GM21576 (cell line): ENCODE measurements around the gene GRK4.

Source experiments
- ATAC-seq: cut with Tn5 transposase; IDR thresholded peaks from one replicate; pipeline ENCODE4 v1.9.1; 2021; ENCODE audit warnings: mild to moderate bottlenecking, moderate library complexity; ENCODE audit not compliant: unreplicated experiment

The GRK4 gene

GRCh38 chr4:3010998-3011397, 47.6 kb downstream of the GRK4 start:
- ATAC-seq, result no peak

GRCh38 chr4:3011456-3012220, 48.3 kb downstream of the GRK4 start:
- ATAC-seq, result no peak

GRCh38 chr4:3013323-3013722, 50.0 kb downstream of the GRK4 start:
- ATAC-seq, result peak; percentile 8

GRCh38 chr4:3013839-3014350, 50.5 kb downstream of the GRK4 start:
- ATAC-seq, result peak; percentile 74

GRCh38 chr4:3016961-3017360, 53.6 kb downstream of the GRK4 start:
- ATAC-seq, result no peak

GRCh38 chr4:3017504-3017903, 54.1 kb downstream of the GRK4 start:
- ATAC-seq, result no peak

DNA sequence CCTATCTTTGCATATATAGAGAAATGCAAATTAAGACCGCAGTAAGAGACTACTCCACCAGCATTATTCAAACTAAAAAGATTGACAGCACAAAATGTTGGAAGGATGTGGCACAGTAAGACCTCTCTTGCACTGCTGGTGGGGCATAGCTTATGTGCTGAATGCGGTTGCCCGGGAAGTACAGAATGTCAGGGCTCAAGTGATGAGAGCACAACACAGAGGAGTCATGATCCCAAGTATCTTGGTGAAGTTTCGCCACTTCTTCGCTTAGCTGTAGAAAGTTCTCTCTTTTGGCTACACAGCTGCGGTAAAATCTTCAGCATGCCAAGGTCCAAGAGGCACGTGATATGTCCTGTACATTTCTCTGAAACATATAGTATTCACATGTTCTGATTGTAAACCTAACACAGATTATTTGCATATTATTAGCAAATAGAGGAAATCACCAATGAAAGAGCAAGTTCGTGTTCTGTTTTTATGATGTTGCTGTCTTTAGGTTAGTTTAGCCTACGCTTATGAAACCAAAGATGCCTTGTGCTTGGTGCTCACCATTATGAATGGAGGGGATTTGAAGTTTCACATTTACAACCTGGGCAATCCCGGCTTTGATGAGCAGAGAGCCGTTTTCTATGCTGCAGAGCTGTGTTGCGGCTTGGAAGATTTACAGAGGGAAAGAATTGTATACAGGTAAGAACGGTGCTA, 55.9 kb downstream of the GRK4 start:
- ATAC-seq, result no peak

GRCh38 chr4:3021127-3021526, 57.8 kb downstream of the GRK4 start:
- ATAC-seq, result no peak

GRCh38 chr4:3021627-3022026, 58.3 kb downstream of the GRK4 start:
- no peak for ATAC-seq

- no peak for ATAC-seq
Observed at GRCh38 chr4:3022112-3022511, 58.7 kb downstream of the GRK4 start.

- no peak for ATAC-seq
Observed at GRCh38 chr4:3022651-3023050, 59.3 kb downstream of the GRK4 start.

GRCh38 chr4:3025881-3026280, 62.5 kb downstream of the GRK4 start:
- no peak for ATAC-seq

DNA sequence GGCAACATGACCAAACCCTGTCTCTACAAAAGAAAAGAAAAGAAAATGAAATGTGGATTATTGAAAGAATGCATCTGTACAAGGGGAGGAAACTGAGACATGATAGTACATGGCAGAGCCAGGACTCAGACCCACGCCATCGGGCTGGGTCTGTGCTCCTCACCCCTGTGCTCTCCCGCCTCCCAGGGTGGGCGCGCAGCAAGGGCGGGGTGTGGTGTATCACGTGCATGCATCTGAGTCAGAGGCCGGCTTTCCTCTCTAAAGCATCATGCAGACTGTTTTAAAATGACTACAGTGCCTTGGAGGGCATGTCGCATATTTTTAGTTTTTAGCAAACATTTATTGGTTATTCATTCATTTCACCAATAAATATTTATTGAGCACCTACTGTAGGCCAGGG, 63.2 kb downstream of the GRK4 start:
- ATAC-seq, result no peak

- no peak for ATAC-seq
Observed at GRCh38 chr4:3029464-3029863, 66.1 kb downstream of the GRK4 start.

DNA sequence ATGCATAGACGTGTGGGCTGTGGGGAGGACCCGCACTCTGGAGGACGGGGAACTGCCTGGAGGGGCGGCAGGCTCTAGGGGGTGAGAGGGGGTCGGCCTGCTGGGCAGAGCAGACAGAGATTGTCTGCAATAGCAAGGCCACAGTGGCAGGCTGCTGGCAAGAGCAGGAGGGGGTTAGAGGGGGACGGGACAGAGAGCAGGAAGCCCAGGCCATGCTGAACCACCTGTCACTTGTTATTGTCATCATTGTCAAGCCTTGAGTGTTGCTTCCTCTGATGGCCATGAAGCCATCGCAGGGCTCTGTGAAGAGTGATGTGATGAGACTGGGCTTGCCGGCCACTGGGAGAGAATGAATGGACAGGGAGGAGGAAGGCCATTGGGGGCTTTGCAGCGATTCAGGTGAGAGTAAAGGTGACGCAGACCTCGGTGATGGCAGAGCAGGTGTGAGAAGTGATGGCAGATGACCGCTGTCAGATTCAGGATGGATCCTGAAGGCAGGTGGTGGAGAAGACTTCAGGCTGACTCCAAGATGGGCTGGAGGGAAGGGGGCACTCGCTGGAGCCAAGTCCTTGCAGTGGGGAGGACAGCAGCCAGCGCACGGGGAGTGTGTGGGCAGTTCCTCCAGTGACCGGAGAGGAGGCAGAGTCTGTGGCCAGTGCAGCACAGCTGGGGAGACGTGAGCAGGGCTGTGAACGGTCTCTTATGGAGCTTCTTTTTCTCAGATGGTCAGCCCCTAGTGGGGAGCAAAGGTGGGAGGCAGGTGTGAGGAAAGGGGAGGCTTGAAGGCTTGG, 67.4 kb downstream of the GRK4 start:
- no peak for ATAC-seq

DNA sequence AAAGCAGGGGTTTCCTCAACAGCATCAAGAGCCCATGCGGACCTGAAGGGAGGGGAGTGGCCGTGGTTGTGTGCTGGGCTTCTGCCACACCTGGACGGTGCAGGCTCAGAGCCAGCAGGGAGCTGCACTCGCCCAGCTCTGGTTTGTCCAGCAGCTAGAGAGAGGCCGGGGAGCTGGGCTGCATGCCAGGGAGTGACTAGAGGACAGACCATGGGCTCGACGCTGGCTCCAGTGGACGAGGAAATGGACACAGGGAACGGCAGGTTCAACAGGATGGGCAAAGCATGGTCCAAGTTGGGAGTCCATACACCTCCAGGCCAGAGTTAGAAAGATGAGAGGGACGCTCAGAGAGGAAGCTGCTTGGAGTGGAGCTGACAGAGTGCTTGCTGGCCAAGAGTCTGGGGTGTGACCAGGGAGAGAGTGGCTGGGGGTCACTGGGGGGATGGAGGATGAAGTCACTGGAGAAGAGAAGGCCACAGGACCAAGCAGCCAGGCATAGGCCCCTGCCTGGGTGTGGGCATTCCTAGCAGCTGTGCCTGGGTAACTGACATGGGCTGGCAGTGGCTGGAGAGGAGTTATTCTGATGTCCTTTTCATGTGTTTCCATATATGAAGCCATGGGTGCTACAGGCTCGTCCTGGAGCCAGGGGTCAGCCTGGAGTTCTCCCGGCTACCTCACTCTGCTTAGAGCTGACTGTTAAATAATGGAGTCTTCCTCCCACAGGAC, 68.1 kb downstream of the GRK4 start:
- ATAC-seq, result no peak

- ATAC-seq, result no peak
Observed at GRCh38 chr4:3034231-3034630, 70.9 kb downstream of the GRK4 start.

DNA sequence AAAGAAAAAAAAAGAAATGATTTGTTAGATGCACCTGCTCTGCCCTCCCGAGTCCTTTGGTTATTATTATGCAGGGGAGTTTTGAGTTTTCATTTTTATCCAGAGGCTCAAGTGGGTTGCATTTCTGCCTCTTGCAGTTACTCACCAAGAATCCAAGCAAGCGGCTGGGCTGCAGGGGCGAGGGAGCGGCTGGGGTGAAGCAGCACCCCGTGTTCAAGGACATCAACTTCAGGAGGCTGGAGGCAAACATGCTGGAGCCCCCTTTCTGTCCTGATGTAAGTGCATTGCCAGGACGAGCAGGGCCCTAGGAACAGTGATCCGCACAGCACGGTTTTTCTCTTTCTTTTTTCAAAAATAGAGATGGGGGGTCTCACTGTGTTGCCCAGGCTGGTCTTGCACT, 71.9 kb downstream of the GRK4 start:
- no peak for ATAC-seq

- ATAC-seq, result no peak
Observed at GRCh38 chr4:3035674-3036073, 72.3 kb downstream of the GRK4 start.

DNA sequence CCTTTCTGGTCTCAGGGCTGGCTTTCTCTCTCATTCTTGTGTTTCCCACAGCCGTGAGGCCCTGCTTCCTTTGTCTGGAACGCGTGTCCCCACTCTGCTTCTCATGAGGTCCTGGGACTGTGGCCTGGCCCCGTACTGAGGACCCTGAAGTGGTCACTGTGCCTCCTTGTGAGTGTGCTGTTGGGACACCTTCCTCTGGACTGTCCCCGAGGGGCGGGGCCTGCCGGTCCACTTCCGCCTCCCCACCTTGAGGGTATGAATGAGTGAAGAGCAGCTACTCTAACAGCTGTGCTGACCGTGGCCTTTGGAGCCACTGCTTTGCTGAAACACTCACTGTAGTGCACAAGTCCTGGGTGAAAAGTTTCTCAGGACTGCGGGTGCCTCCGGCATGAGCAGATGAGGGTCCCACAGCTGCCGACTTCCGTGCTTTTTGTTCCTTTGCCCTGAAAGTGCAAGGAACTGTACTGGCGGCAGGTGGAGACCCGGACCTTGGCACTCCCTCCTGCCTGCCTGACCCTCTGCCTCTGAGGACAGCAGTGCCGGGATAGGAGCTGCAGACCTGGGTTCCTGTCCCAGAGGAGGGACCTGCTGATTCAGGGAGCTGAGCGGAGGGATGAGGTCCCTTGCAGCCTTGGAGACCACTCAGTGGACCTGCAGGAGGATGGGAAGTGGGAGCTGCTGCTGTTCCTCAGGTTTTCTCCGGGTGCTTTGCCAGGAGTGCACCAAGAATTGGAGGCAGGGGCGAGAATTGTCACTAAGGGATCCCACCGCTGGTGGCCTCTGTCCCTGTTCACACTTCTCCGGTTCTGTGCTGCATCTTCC, 73.0 kb downstream of the GRK4 start:
- no peak for ATAC-seq
